Endothelial cell of umbilical vein (primary cell): ENCODE results near the gene ZDHHC18.

Source experiments
- CTCF ChIP-seq, 2 donors: IDR thresholded peaks; 1 replicate in 1 of 2; 2 replicates in 1 of 2; pipeline ENCODE4 v1.5.1; 2011; ENCODE audit warnings: low read length in 2 of 2, mild to moderate bottlenecking in 2 of 2, moderate library complexity in 2 of 2, control low read depth in 1 of 2, inconsistent platforms in 1 of 2, low read depth in 1 of 2; ENCODE audit not compliant: insufficient read depth in 1 of 2; ENCODE audit errors: extremely low read depth in 1 of 2
- EZH2 ChIP-seq: IDR thresholded peaks from 2 replicates; pipeline ENCODE4 v1.6.1; 2012; ENCODE audit warnings: borderline replicate concordance, low read depth, mild to moderate bottlenecking, moderate library complexity, low read length, inconsistent platforms; ENCODE audit not compliant: severe bottlenecking
- FOS ChIP-seq: IDR thresholded peaks from 2 replicates; pipeline ENCODE4 v1.6.1; 2011; ENCODE audit warnings: mild to moderate bottlenecking, low read length, moderate library complexity, borderline replicate concordance; ENCODE audit not compliant: insufficient read depth
- GATA2 ChIP-seq: IDR thresholded peaks from 2 replicates; pipeline ENCODE4 v1.7.0; 2011; ENCODE audit warnings: low read depth, mild to moderate bottlenecking, moderate library complexity, mixed read lengths, low read length; ENCODE audit not compliant: insufficient read length, insufficient read depth
- POLR2A ChIP-seq: IDR thresholded peaks from 2 replicates; pipeline ENCODE4 v1.6.1; 2012; ENCODE audit warnings: low read depth, mild to moderate bottlenecking, control low read depth, low read length
- POLR2AphosphoS5 ChIP-seq: IDR thresholded peaks from 2 replicates; pipeline ENCODE4 v1.6.1; 2012; ENCODE audit warnings: low read depth, mild to moderate bottlenecking, control low read depth, low read length, moderate library complexity; ENCODE audit not compliant: insufficient read depth
- TF ChIP-seq, protein P1 (sequence below): IDR thresholded peaks from 2 replicates; pipeline ENCODE4 v1.6.1; 2011; ENCODE audit not compliant: insufficient read depth, insufficient read length

- TF ChIP-seq CTCF (IDR thresholded peaks at IDR 0.05; ENCODE audit: extremely low read depth in 1 of 2, insufficient read depth in 1 of 2, low read depth in 1 of 2, low read length in 2 of 2) (no peak), POLR2A (no peak), POLR2AphosphoS5 (no peak), EZH2 (no peak), GATA2 (no peak), FOS (no peak)
- TF ChIP-seq, protein P1, sequence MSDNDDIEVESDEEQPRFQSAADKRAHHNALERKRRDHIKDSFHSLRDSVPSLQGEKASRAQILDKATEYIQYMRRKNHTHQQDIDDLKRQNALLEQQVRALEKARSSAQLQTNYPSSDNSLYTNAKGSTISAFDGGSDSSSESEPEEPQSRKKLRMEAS, result no peak
Measured at GRCh38 chr1:26838474-26839338, 12.2 kb downstream of the ZDHHC18 start.
